ENCODE data around the gene HDAC7.

The HDAC7 gene

DNA sequence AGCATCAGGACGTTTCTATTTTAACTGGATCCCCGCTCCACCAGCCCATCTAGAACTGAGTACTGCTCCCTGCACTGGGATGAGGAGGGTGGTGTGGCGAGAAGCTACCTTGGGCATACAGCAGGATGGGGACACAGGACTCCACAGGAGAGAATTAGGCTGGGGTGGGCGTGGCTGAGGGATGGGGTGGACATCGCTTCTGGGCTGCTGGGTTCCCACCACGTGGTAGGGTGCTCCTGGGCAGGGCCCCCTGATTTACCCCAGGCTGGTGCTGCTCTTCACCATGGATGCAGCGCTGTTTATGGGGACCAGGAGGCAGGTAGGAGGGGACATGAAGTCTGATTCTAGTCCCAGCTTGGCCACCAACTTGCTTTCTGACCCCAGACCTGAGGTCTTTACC, 43.2 kb upstream of the HDAC7 start (continued):
- TF ChIP-seq, protein P1, sequence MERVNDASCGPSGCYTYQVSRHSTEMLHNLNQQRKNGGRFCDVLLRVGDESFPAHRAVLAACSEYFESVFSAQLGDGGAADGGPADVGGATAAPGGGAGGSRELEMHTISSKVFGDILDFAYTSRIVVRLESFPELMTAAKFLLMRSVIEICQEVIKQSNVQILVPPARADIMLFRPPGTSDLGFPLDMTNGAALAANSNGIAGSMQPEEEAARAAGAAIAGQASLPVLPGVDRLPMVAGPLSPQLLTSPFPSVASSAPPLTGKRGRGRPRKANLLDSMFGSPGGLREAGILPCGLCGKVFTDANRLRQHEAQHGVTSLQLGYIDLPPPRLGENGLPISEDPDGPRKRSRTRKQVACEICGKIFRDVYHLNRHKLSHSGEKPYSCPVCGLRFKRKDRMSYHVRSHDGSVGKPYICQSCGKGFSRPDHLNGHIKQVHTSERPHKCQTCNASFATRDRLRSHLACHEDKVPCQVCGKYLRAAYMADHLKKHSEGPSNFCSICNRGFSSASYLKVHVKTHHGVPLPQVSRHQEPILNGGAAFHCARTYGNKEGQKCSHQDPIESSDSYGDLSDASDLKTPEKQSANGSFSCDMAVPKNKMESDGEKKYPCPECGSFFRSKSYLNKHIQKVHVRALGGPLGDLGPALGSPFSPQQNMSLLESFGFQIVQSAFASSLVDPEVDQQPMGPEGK (CRISPR knock-in tag; IDR thresholded peaks at IDR 0.05; ENCODE audit: borderline replicate concordance) = no peak
- TF ChIP-seq ARNTL (CRISPR knock-in tag; IDR thresholded peaks at IDR 0.05; ENCODE audit: borderline replicate concordance, low read depth) = no peak
- TF ChIP-seq ZC3H10 (CRISPR knock-in tag; IDR thresholded peaks at IDR 0.05) = no peak

DNA sequence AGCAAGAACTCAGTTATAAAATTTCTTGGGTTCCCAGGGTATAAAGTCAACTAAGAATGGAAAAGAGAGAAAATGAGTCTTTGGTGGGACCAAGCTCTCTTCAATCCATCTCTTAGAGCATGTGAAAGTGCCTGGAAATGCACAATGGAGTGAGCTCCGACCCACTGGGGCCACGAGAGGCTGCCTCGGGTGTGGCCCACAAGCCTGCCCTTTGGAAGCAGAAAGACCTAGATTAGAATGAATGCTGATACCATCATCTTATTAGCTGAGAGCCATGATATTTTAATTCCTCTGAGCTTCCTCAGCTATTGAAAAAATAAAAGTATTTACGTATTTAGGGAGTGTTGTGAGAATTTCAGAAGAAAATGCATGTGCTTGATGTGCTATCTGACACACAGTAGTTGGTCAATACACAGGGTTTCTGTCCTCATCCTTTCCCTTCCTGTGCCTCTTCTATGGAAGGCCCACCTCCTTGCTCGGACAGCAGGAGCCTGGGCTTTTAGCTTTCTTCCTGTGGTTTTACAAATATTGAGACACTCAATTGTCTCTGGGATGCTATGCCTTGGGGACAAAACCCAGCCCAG, 42.6 kb upstream of the HDAC7 start:
- TF ChIP-seq ZNF70 (CRISPR knock-in tag; IDR thresholded peaks at IDR 0.05) (no peak), ZNF565 (CRISPR knock-in tag; conservative IDR thresholded peaks at IDR 0.05; ENCODE audit: low read depth) (no peak), ISL1 (CRISPR knock-in tag; IDR thresholded peaks at IDR 0.05) (no peak), GLIS3 (CRISPR knock-in tag; IDR thresholded peaks at IDR 0.05) (no peak)
- TF ChIP-seq, protein P2, sequence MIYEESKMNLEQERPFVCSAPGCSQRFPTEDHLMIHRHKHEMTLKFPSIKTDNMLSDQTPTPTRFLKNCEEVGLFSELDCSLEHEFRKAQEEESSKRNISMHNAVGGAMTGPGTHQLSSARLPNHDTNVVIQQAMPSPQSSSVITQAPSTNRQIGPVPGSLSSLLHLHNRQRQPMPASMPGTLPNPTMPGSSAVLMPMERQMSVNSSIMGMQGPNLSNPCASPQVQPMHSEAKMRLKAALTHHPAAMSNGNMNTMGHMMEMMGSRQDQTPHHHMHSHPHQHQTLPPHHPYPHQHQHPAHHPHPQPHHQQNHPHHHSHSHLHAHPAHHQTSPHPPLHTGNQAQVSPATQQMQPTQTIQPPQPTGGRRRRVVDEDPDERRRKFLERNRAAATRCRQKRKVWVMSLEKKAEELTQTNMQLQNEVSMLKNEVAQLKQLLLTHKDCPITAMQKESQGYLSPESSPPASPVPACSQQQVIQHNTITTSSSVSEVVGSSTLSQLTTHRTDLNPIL (CRISPR knock-in tag; IDR thresholded peaks at IDR 0.05; ENCODE audit: low read depth) = no peak
- TF ChIP-seq, protein P3, sequence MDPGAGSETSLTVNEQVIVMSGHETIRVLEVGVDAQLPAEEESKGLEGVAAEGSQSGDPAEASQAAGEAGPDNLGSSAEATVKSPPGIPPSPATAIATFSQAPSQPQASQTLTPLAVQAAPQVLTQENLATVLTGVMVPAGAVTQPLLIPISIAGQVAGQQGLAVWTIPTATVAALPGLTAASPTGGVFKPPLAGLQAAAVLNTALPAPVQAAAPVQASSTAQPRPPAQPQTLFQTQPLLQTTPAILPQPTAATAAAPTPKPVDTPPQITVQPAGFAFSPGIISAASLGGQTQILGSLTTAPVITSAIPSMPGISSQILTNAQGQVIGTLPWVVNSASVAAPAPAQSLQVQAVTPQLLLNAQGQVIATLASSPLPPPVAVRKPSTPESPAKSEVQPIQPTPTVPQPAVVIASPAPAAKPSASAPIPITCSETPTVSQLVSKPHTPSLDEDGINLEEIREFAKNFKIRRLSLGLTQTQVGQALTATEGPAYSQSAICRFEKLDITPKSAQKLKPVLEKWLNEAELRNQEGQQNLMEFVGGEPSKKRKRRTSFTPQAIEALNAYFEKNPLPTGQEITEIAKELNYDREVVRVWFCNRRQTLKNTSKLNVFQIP (CRISPR knock-in tag; IDR thresholded peaks at IDR 0.05; ENCODE audit: borderline replicate concordance, low read depth) = no peak
- TF ChIP-seq, protein P1 (CRISPR knock-in tag; IDR thresholded peaks at IDR 0.05; ENCODE audit: borderline replicate concordance) = no peak
- no peak for ATAC-seq

DNA sequence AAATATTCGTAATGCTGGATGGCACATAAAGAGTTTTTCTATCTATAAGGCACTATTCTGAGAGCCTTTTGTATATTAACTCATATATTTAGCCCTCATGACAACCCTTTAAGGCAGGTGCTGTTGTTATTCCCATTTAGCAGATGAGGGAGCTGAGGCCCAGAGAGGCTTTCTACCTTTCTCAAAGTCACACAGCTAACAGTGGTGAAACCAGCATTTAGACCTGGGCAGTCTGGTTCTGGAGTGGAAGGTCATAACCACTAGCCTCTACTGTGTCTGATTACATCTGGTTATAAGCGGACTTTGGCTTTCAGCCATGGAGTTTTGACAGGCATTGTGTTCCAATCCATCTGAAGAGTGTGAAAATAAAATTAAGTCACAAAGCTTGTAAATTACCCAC, 41.2 kb upstream of the HDAC7 start:
- TF ChIP-seq ESRRG (CRISPR knock-in tag; IDR thresholded peaks at IDR 0.05) = no peak
- TF ChIP-seq, protein P3 (CRISPR knock-in tag; IDR thresholded peaks at IDR 0.05; ENCODE audit: borderline replicate concordance, low read depth) = no peak
- TF ChIP-seq ZFP3 (CRISPR knock-in tag; IDR thresholded peaks at IDR 0.05) = no peak
- no peak for TF ChIP-seq SNAI2 (CRISPR knock-in tag; IDR thresholded peaks at IDR 0.05)
- no peak for TF ChIP-seq ZNF8 (CRISPR knock-in tag; IDR thresholded peaks at IDR 0.05)
- TF ChIP-seq ZNF70 (CRISPR knock-in tag; IDR thresholded peaks at IDR 0.05) = no peak
- TF ChIP-seq, protein P4, sequence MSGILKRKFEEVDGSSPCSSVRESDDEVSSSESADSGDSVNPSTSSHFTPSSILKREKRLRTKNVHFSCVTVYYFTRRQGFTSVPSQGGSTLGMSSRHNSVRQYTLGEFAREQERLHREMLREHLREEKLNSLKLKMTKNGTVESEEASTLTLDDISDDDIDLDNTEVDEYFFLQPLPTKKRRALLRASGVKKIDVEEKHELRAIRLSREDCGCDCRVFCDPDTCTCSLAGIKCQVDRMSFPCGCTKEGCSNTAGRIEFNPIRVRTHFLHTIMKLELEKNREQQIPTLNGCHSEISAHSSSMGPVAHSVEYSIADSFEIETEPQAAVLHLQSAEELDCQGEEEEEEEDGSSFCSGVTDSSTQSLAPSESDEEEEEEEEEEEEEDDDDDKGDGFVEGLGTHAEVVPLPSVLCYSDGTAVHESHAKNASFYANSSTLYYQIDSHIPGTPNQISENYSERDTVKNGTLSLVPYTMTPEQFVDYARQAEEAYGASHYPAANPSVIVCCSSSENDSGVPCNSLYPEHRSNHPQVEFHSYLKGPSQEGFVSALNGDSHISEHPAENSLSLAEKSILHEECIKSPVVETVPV (CRISPR knock-in tag; IDR thresholded peaks at IDR 0.05) = no peak
- TF ChIP-seq RARB (CRISPR knock-in tag; IDR thresholded peaks at IDR 0.05) = no peak
- TF ChIP-seq, protein P2 (CRISPR knock-in tag; IDR thresholded peaks at IDR 0.05; ENCODE audit: low read depth) = no peak
- no peak for TF ChIP-seq TOX (CRISPR knock-in tag; IDR thresholded peaks at IDR 0.05; ENCODE audit: borderline replicate concordance)
- TF ChIP-seq BACH2 (CRISPR knock-in tag; IDR thresholded peaks at IDR 0.05; ENCODE audit: borderline replicate concordance) = no peak
- TF ChIP-seq OSR1 (CRISPR knock-in tag; IDR thresholded peaks at IDR 0.05) = no peak
- TF ChIP-seq ZNF565 (CRISPR knock-in tag; conservative IDR thresholded peaks at IDR 0.05; ENCODE audit: low read depth) = no peak
- no peak for TF ChIP-seq ISL1 (CRISPR knock-in tag; IDR thresholded peaks at IDR 0.05)
- no peak for TF ChIP-seq ZFP30 (CRISPR knock-in tag; IDR thresholded peaks at IDR 0.05)
- TF ChIP-seq ZC3H10 (CRISPR knock-in tag; IDR thresholded peaks at IDR 0.05) = no peak
- TF ChIP-seq PPARA (CRISPR knock-in tag; IDR thresholded peaks at IDR 0.05; ENCODE audit: borderline replicate concordance) = no peak
- no peak for TF ChIP-seq ARNTL (CRISPR knock-in tag; IDR thresholded peaks at IDR 0.05; ENCODE audit: borderline replicate concordance, low read depth)
- TF ChIP-seq, protein P1 (CRISPR knock-in tag; IDR thresholded peaks at IDR 0.05; ENCODE audit: borderline replicate concordance) = no peak
- TF ChIP-seq CSDC2 (CRISPR knock-in tag; IDR thresholded peaks at IDR 0.05) = no peak
- ATAC-seq = no peak
